Retina (tissue), 1 donor: ENCODE data around the gene NLRP1.

ENCODE experiments used
- DNase-seq: peaks from one replicate; pipeline ENCODE4 v3.0.0-alpha.2; 2016

NLRP1 gene

GRCh38 chr17:5552841-5553240 is 31.5 kb downstream of the NLRP1 start:
- DNase-seq: no peak

- no peak for DNase-seq
Observed at GRCh38 chr17:5545051-5545987, 39.0 kb downstream of the NLRP1 start.

GRCh38 chr17:5544115-5544514 is 40.2 kb downstream of the NLRP1 start:
- DNase-seq: no peak

DNA sequence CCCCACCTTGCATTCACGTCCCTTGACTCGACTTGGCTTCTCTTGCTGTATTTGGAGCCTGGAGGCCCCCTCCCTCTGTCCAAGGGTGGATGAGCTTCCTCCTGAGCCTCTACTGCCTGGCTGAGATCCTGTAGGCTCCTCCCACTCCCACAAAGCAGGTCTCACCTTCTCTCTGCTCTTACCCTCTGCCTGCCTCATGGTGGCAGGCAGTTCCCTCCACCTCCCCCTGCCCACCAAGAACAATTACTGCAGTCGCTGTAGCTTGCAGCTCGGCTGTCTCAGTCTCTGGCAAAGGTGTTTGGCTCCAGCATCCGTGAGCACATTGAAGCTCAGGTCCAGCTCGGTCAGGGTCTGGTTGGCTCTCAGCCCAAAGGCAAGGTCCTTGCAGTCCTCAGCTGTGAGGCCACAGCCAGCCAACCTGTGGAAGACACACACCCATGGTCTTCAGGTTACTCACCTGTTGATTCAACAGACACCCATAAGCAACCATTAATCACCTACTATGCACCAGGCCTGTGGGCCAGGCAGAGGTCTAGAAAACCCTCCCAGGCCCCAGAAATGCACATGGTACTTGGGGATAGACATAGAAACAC is 42.6 kb downstream of the NLRP1 start:
- no peak for DNase-seq

GRCh38 chr17:5540321-5540720 is 44.0 kb downstream of the NLRP1 start:
- DNase-seq: no peak

- no peak for DNase-seq
Observed at GRCh38 chr17:5539286-5539685, 45.0 kb downstream of the NLRP1 start.

GRCh38 chr17:5536866-5537650 is 47.3 kb downstream of the NLRP1 start:
- DNase-seq: no peak

DNA sequence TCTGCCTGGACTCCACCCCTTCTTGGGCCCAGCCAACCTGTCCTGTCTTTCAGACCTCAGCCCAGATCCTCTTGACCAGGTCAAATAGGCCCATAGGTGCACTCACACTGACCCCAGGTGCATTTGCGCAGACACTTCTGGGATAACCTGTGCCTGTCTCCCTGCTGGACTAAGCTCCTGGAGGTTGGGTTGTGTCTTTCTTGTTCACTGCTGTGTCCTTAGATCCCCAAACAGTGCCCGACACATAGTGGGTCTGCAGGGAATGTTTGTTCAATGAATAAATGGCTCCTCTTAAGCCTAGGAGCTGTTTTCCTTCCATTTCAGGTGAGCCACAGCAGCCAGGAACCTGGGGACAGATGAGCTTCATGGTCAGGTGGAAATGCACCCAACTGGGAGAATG is 48.9 kb downstream of the NLRP1 start:
- DNase-seq: no peak

- no peak for DNase-seq
Observed at GRCh38 chr17:5533486-5534315, 50.6 kb downstream of the NLRP1 start.

DNA sequence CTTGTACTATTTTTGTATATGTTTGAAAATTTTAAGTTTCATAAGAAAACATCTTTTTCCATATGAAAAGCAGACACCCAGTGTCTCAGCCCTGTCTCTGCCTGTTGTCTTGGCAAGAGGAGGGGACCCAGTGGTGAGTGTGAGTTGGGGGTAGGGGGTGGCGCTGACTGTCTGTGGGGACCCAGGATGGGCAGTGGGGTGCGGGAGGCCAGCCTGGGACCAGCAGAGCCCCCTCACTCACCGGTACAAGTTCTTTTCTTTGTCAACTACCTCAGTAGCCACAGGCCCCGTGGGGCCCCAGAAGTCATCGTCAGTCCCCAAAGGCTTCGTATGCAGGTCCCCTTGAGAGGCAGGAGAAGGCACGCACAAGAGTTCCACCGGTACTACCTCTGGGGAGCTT is 51.7 kb downstream of the NLRP1 start:
- DNase-seq: no peak

DNA sequence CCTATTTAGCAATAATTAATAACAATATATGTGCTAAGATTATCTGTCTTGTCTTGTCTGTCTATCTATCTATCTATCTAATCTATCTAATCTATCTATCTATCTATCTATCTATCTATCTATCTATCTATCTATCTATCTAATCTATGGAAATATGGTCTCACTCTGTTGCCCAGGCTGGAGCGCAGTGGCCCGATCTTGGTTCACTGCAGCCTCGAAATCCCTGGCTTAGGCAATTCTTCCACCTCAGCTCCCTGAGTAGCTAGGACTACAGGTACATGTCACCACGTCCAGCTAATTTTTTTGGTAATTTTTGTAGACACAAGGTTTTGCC is 53.3 kb downstream of the NLRP1 start:
- DNase-seq: no peak

GRCh38 chr17:5530265-5531084 is 53.8 kb downstream of the NLRP1 start:
- no peak for DNase-seq

GRCh38 chr17:5527601-5528250 is 56.6 kb downstream of the NLRP1 start:
- no peak for DNase-seq

DNA sequence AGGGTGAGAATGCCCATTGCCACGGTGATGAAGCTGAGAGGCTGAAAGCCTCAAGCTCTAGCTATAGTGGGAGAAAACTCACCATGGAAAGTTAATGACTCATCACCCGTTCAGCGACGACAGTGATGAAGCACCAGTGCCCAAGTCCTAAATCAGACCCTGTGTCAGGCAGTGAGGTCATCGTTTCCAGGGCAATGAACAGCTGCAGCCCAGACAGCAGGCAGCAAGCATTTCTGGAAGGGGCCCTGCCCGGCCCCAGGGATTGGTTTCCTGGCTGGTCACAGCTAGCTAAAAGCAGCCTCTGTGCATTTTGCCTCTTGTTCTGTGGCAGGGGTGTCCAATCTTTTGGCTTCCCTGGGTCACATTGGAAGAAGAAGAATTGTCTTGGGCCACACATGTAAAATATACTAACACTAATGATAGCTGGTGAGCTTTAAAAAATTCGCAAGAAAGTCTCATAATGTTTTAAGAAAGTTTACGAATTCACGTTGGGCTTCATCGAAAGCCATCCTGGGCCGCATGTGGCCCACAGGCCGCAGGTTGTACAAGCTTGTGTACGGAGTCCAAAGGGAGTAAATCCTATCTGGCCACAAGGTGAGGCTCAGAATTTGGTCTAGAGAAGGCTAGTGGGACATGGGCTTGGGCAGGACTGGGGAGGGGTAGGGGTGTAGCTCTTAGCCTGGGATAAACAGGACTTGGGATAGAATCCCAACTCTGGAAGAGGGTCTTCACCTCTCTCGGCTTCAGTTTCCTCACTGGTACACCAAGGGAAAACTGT is 57.3 kb downstream of the NLRP1 start:
- peak; percentile 66 for DNase-seq

- DNase-seq: no peak
Observed at GRCh38 chr17:5523249-5523648, 61.1 kb downstream of the NLRP1 start.

DNA sequence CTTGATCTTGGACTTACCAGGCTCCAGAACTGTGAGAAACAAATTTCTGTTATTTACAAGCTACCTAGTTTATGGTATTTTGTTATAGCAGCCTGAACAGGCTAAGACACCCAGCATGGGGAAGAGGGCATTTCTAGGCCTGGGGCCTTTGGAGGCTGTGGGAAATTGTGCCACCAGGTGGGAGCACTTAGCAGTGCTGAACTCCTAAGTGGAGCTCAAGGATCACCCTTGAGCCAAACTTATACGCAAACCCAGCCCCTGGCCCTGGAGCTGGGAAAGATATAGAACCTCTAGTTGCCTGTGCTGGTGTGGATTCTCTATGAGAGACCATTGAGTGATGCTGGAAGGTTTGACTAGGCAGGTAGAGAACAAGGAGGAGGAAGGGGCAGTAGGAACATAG is 61.8 kb downstream of the NLRP1 start:
- no peak for DNase-seq

GRCh38 chr17:5516060-5516792 is 68.1 kb downstream of the NLRP1 start:
- no peak for DNase-seq

- no peak for DNase-seq
Observed at GRCh38 chr17:5514976-5515375, 69.3 kb downstream of the NLRP1 start.

DNA sequence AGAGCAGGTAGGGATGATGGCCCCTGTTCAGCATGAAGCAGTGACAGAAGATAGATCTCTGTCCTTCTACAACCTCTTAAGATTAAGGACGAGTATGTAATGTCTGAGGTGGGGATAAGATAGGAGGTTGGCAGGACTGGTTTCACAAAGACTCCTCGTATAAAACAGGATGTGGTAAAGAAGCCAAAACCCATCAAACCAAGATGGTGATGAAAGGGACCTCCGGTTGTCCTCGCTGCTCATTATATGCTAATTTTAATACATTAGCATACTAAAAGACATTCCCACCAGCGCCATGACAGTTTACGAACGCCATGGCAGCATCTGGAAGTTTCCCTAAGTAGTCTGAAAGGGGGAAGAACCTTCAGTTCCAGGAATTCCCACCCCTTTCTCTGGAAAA is 70.7 kb downstream of the NLRP1 start:
- no peak for DNase-seq
